ENCODE measurements around the gene DYSF.
"Not testable (repeated sequence)": the region's sequence is repeated elsewhere in the genome, so short reads cannot be mapped to it uniquely, and the experiment has no call there.

Gene DYSF

DNA sequence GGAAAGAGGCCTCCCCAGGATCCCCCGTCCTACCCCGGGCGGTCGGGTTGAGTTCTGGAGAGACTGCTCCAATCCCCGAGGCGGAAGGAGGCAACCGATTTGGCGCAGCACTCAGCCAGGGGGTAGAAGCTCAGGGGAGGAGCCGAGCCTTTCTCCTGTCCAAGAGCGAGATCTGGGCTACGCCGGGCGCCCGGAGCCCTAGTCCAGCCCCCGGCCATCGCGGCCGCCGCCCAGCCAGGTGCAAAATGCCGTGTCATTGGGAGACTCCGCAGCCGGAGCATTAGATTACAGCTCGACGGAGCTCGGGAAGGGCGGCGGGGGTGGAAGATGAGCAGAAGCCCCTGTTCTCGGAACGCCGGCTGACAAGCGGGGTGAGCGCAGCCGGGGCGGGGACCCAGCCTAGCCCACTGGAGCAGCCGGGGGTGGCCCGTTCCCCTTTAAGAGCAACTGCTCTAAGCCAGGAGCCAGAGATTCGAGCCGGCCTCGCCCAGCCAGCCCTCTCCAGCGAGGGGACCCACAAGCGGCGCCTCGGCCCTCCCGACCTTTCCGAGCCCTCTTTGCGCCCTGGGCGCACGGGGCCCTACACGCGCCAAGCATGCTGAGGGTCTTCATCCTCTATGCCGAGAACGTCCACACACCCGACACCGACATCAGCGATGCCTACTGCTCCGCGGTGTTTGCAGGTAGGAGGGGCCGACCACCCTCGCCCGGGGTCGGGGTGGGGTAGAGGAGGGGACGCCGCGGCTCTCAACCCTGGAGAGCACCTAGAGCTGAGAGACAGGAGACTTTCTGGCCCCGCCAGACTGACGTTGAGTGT is at the start of gene DYSF:
DYSF (plus strand) TSS at position 158 of the 817 bp plus-strand sequence.
- no peak for DNase-seq (ENCODE audit: low read depth)
- no peak within 1 kb of the TSS for H3K4me3 ChIP-seq (ENCODE audit: low read depth, low read length)
- TF ChIP-seq, protein P1, sequence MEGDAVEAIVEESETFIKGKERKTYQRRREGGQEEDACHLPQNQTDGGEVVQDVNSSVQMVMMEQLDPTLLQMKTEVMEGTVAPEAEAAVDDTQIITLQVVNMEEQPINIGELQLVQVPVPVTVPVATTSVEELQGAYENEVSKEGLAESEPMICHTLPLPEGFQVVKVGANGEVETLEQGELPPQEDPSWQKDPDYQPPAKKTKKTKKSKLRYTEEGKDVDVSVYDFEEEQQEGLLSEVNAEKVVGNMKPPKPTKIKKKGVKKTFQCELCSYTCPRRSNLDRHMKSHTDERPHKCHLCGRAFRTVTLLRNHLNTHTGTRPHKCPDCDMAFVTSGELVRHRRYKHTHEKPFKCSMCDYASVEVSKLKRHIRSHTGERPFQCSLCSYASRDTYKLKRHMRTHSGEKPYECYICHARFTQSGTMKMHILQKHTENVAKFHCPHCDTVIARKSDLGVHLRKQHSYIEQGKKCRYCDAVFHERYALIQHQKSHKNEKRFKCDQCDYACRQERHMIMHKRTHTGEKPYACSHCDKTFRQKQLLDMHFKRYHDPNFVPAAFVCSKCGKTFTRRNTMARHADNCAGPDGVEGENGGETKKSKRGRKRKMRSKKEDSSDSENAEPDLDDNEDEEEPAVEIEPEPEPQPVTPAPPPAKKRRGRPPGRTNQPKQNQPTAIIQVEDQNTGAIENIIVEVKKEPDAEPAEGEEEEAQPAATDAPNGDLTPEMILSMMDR (IDR thresholded peaks at IDR 0.05; ENCODE audit: low read depth, low read length, missing control alignments), result no peak

GRCh38 chr2:71409611-71410010 is 43.8 kb upstream of the DYSF start:
- TF ChIP-seq, protein P1 (IDR thresholded peaks at IDR 0.05; ENCODE audit: low read depth, low read length, missing control alignments), result no peak
- H3K4me3 ChIP-seq (ENCODE audit: low read depth, low read length), result no peak overlapping the region

DNA sequence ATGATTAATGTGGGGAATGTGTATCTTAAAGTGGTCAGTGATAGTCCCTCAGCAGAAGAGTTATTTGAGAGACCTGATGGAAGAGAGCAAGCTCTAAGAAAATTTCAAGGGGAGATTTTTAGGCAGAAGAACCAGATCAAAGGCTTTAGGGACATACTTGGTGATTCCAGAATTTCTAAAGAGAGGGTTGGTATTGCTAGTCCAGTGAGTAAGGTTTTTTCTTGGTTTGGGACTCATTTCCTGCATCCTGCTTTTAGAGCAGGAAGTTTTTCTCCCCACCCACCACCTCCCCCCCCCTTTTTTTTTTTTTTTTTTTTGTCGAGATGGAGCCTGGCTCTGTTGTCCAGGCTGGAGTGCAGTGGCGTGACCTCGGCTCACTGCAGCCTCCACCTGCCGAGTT is 42.7 kb upstream of the DYSF start:
- TF ChIP-seq, protein P1 (IDR thresholded peaks at IDR 0.05; ENCODE audit: low read depth, low read length, missing control alignments), result no peak
- no peak for DNase-seq (ENCODE audit: low read depth)
- H3K4me3 ChIP-seq (ENCODE audit: low read depth, low read length), result no peak overlapping the region

More at GRCh38 chr2:71409611-71410010, 43.8 kb upstream of the DYSF start:
- no peak for DNase-seq (ENCODE audit: low read depth)

- not testable (repeated sequence) for DNase-seq (ENCODE audit: low read depth); H3K4me3 ChIP-seq (ENCODE audit: low read depth, low read length)
These were observed 36.5 kb upstream of the DYSF start for GRCh38 chr2:71416866-71417265.

DNA sequence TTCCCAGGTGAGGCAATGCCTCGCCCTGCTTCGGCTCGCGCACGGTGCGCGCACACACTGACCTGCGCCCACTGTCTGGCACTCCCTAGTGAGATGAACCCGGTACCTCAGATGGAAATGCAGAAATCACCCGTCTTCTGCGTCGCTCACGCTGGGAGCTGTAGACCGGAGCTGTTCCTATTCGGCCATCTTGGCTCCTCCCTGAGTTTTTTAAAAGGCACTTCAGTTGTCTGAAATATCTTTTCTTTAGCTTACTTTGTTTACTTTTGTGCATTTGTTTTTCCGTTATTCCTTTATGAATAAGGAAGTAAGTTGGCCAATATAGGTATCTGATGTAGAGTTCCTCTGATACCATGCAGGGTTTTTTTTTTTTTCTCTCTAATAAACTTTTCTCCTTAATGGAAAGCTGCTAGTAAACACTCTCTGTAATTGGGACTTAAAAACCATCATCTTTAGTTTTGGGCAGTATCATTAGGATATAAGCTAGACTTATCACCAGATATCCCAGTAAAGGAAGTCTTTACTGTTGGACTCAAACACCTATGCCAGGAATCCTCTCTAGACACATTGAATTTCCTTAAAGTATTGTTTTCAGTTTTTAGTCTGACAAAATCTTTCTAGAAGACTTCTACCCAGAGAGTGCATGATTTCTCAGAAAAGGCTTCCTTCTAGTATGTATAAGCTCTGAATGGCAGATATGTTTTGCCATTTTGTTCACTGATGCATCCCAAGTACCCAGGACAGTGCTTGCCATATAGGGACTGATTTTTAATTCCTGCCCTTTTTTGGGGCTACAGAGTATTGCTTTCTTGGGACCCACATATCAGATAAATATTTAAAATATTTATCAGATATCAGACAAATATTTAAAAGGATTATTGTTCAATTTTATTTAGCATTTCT is 35.8 kb upstream of the DYSF start:
- peak overlapping the region; percentile 28 for H3K4me3 ChIP-seq (ENCODE audit: low read depth, low read length)
- DNase-seq (ENCODE audit: low read depth), result no peak
- TF ChIP-seq, protein P1 (IDR thresholded peaks at IDR 0.05; ENCODE audit: low read depth, low read length, missing control alignments), result no peak

DNA sequence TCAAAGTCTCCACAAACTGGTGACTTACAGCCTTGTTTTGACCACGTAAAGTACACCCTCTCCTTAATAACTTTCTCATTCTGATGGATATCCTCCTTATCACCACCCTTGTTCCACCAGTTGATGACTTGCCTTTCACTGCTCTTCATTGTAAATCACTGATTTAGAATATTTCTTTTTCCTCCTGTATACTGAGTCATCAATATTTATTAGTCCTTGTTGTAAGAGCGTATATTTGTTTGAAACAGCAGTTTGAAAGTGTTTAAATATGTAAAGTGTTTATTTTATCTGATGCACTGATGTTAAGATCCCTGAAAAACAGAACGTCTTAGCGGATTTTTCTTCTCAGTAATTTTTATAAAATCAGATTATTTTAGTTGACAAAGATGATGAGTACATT is 34.2 kb upstream of the DYSF start:
- H3K4me3 ChIP-seq (ENCODE audit: low read depth, low read length), result no peak overlapping the region
- no peak for DNase-seq (ENCODE audit: low read depth)
- TF ChIP-seq, protein P1 (IDR thresholded peaks at IDR 0.05; ENCODE audit: low read depth, low read length, missing control alignments), result no peak

- DNase-seq (ENCODE audit: low read depth), result no peak
- no peak overlapping the region for H3K4me3 ChIP-seq (ENCODE audit: low read depth, low read length)
- TF ChIP-seq, protein P1 (IDR thresholded peaks at IDR 0.05; ENCODE audit: low read depth, low read length, missing control alignments), result no peak
These were observed 33.4 kb upstream of the DYSF start for GRCh38 chr2:71419976-71420375.
